GM06990 (cell line): ENCODE measurements around the gene KLHDC3.

ENCODE experiments used
- DNase-seq: peaks from one replicate; pipeline ENCODE4 v3.0.0-alpha.2; 2011; ENCODE audit not compliant: insufficient read length; ENCODE audit errors: extremely low read depth
- H3K27me3 ChIP-seq: replicated peaks from 2 replicates; pipeline ENCODE4 v1.6.0; 2011; ENCODE audit warnings: low read length; ENCODE audit not compliant: control insufficient read depth, insufficient read depth
- H3K36me3 ChIP-seq: 2 replicates; pipeline ENCODE4 v1.5.1; 2011; ENCODE audit warnings: low read length; ENCODE audit not compliant: control insufficient read depth, insufficient read depth
- H3K4me3 ChIP-seq: replicated peaks from 2 replicates; pipeline ENCODE4 v1.5.1; 2011; ENCODE audit warnings: low read depth, mild to moderate bottlenecking, control low read depth, low read length
- CTCF ChIP-seq: IDR thresholded peaks from 2 replicates; pipeline ENCODE4 v1.5.1; 2011; ENCODE audit warnings: low read length, control low read depth, mild to moderate bottlenecking, inconsistent platforms; ENCODE audit not compliant: insufficient read depth, poor library complexity, severe bottlenecking

KLHDC3 gene

GRCh38 chr6:43014434-43014909 is 423 bp downstream of the KLHDC3 start:
- H3K36me3 ChIP-seq: peaks cover 26% of the 10 kb centered on the region
- peak overlapping the region; percentile 65 for H3K4me3 ChIP-seq
- no peaks in the 10 kb centered on the region for H3K27me3 ChIP-seq
- no peak for TF ChIP-seq CTCF
- DNase-seq: no peak

DNA sequence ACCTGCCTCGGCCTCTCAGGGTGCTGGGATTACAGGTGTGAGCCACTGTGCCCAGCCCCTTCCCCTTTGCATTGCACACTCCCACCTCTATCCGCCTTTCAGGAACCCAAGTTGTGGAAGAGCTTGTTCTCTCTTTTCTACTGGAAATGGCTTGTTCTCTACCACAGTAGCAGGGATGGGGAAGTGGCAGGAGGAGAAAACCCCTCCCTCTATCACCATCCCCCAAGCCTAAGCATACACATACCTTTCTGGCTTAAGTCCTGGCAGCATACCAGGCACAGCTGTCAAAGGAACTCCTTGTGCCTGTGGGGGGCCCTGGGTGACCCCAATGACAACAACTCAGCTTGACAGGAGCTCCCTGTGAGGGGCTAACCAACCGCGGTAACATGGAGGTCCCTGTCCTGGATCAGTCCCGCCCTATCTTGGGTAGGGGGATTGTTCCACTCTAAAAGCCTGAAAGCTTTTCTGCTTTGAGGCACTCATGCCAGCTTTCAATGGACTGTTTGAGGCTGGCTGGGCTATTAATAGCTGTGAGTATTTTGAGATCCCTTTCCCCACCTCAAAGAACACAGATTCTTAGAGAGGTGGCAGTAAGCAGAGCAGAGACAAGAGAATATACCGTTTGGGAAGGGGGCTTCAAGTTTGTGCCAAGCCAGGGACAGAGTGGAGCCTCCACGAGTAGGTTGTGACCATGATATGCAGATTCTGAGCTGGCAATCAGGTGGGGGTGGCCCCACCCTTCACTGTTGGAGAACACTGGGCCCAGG is 2.3 kb downstream of the KLHDC3 start:
- no peak for TF ChIP-seq CTCF
- Histone ChIP-seq H3K27me3 (no peaks in the 10 kb centered on the region), H3K4me3 (no peak overlapping the region), H3K36me3 (peaks cover 18% of the 10 kb centered on the region)
- no peak for DNase-seq

DNA sequence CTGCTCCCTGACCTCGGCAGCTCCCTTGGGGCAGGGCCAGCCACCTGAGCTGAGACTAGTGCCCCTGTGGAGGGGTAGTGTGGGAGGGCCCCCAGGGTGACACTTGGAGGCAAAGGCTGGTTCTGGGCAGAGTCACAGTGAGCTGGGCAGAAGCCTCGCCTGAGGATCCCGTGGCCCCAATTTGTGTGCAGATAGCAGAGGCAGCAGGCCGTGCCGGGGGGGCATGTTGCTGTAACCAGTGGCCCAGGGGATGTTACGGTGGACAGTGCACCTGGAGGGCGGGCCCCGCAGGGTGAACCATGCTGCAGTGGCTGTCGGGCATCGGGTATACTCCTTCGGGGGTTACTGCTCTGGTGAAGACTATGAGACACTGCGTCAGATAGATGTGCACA is 2.9 kb downstream of the KLHDC3 start:
- H3K4me3 ChIP-seq: no peak overlapping the region

GRCh38 chr6:43019152-43019551 is 5.1 kb downstream of the KLHDC3 start:
- H3K4me3 ChIP-seq: no peak overlapping the region
- H3K36me3 ChIP-seq: peaks cover 11% of the 10 kb centered on the region
- H3K27me3 ChIP-seq: no peaks in the 10 kb centered on the region
- DNase-seq: no peak
- TF ChIP-seq CTCF: no peak

More for the DNA sequence above, 2.9 kb downstream of the KLHDC3 start:
- no peak for DNase-seq
- peaks cover 14% of the 10 kb centered on the region for H3K36me3 ChIP-seq
- H3K27me3 ChIP-seq: no peaks in the 10 kb centered on the region
- TF ChIP-seq CTCF: no peak

- no peak for DNase-seq
- peaks cover 15% of the 10 kb centered on the region for H3K36me3 ChIP-seq
- no peak for TF ChIP-seq CTCF
- H3K4me3 ChIP-seq: no peak overlapping the region
- no peaks in the 10 kb centered on the region for H3K27me3 ChIP-seq
These were observed 6.1 kb downstream of the KLHDC3 start for GRCh38 chr6:43020052-43020705.

DNA sequence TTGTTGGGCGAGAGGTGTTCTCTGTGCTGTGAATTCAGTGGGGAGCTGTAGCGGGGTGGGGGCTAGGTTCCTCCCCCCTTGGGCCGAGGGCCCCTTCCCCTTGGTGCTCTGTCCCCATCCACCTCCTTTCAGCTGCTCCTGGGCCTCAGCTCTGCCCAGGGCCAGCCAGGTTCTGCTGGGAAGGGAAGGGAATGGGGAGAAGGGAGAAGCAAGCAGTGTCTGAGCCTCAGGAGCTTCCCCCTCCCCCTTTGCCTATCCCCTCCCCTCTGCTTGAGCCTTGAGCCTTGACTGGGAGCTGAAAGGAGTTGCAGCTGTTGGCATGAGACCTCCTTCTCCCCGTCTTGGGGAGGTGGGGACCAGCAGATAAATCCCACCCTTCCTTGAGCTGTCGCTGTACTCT is 6.8 kb downstream of the KLHDC3 start:
- Histone ChIP-seq H3K36me3 (peaks cover 15% of the 10 kb centered on the region), H3K4me3 (peak overlapping the region; percentile 86), H3K27me3 (no peaks in the 10 kb centered on the region)
- no peak for TF ChIP-seq CTCF
- no peak for DNase-seq
